MM.1S (cell line): ENCODE measurements around the gene ANKRD44.

ENCODE experiments used
- CTCF ChIP-seq: fragments of 300-600 bp; sonication (generic); IDR thresholded peaks from 2 replicates; pipeline ENCODE4 v1.5.1; 2016; ENCODE audit warnings: antibody characterized with exemption, low read length, mixed read lengths
- EZH2 ChIP-seq: fragments of 300-600 bp; sonication (generic); optimal IDR thresholded peaks from 2 replicates; pipeline ENCODE3; 2017; ENCODE audit warnings: low read depth, mild to moderate bottlenecking, antibody characterized with exemption, low read length, mixed read lengths

- TF ChIP-seq CTCF: no peak
- TF ChIP-seq EZH2: no peak
These were observed 28.4 kb upstream of the ANKRD44 start for GRCh38 chr2:197339016-197339415.
